ENCODE data around the gene ELANE.

The ELANE gene

DNA sequence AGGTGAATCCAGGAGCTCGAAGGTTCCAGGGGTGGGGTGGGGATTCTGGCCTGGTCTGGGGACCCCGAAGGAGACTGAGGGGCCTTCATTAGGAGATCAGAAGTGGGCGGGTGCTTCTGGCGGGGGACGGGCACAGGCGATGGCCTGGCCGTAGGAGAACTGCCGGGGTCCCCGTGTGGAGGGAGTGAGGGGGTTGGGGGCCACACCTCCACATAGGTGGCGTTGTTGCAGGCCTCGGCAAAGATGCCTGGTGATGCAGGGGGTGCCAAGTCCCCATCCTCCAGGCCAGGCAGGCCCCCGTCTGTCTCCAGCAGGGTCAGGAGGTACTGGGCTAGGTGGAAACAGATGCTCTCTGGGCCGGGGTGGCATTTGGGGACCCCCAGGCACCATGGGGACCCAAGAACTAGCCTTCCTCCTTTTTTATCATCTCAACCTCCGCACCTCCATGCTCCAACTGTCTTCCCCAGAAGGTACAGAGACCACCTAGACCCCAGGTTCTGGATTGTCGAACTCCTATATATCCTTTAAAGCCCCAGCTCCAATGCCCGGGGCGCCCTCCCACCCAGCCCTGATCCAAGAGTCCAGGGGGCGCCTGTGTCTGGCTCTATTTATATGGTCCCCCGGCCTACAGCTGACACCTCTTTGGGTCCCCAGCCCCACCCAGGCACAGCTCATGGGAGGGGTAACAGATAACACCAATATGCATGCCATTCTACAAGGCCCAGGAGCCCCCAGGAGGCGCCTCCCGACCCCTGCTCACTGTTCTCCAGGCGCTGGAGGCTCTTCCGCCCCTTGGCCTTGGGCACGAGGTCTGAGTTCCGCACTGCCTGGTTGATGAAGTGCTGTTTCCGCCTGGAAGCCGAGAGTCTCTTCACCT lies 49.4 kb downstream of the ELANE start:
- TF ChIP-seq, protein P1, sequence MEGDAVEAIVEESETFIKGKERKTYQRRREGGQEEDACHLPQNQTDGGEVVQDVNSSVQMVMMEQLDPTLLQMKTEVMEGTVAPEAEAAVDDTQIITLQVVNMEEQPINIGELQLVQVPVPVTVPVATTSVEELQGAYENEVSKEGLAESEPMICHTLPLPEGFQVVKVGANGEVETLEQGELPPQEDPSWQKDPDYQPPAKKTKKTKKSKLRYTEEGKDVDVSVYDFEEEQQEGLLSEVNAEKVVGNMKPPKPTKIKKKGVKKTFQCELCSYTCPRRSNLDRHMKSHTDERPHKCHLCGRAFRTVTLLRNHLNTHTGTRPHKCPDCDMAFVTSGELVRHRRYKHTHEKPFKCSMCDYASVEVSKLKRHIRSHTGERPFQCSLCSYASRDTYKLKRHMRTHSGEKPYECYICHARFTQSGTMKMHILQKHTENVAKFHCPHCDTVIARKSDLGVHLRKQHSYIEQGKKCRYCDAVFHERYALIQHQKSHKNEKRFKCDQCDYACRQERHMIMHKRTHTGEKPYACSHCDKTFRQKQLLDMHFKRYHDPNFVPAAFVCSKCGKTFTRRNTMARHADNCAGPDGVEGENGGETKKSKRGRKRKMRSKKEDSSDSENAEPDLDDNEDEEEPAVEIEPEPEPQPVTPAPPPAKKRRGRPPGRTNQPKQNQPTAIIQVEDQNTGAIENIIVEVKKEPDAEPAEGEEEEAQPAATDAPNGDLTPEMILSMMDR (IDR thresholded peaks at IDR 0.05; ENCODE audit: low read depth, low read length), result no peak
- no peak overlapping the region for H3K4me3 ChIP-seq (ENCODE audit: low read depth, low read length)

- no peak overlapping the region for H3K4me3 ChIP-seq (ENCODE audit: low read depth, low read length)
- TF ChIP-seq, protein P1 (IDR thresholded peaks at IDR 0.05; ENCODE audit: low read depth, low read length), result no peak
These were observed 49.9 kb downstream of the ELANE start for GRCh38 chr19:902093-902370.

DNA sequence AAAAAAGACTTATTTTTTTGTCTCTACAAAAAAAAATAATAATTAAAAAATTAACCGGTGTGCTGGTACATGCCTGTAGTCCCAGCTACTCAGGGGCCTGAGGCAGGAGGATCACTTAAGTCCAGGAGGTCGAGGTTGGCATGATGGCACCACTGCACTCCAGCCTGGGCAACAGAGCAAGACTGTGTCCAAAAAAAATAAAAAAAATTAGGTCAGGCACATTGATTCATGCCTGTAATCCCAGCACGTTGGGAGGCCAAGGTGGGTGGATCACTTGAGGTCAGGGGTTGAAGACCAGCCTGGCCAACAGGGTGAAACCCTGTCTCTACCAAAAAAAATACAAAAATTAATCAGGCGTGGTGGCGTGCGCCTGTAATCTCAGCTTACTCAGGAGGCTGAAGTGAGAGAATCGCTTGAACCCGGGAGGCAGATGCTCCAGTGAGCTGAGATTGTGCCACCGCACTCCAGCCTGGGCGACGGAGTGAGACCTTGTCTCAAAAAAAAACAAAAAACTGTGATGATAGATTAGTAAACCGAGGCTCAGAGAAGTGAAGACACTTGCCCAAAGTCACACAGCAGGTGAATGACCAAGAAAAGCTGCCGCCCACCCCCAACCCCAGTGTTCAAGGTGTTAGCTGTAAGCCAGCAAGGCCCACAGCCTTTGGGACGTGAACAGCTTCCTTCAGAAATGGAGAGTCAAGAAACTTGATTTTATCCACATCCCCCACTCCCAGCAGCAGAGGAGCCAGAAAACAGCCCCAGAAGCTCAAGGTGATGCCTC lies 50.5 kb downstream of the ELANE start:
- TF ChIP-seq, protein P1 (IDR thresholded peaks at IDR 0.05; ENCODE audit: low read depth, low read length), result no peak
- H3K4me3 ChIP-seq (ENCODE audit: low read depth, low read length), result no peak overlapping the region

GRCh38 chr19:903266-903797 lies 51.2 kb downstream of the ELANE start:
- H3K4me3 ChIP-seq (ENCODE audit: low read depth, low read length), result no peak overlapping the region
- TF ChIP-seq, protein P1 (IDR thresholded peaks at IDR 0.05; ENCODE audit: low read depth, low read length), result no peak

DNA sequence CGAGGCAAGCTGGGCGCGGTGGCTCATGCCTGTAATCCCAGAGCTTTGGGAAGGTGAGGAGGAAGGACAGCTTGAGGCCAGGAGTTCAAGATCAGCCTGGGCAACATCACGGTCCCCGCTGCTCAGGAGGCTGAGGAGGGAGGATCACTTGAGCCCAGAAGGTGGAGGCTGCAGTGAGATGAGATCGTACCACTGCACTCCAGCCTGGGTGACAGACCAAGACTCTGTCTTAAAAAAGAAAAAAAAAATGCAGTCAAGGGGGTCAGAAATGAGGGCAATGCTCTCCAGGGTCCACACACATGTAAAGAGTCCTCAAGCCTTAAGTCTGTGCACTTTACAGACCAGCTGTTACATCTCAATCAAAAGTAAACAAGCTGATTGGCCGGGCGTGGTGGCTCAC lies 52.4 kb downstream of the ELANE start:
- TF ChIP-seq, protein P1 (IDR thresholded peaks at IDR 0.05; ENCODE audit: low read depth, low read length), result no peak
- H3K4me3 ChIP-seq (ENCODE audit: low read depth, low read length), result no peak overlapping the region
